Measurements from ENCODE around the gene MBD3. TPM values are rescaled to one million over a fixed set of nuclear protein-coding genes. Genes with fewer than 3 reads are reported as not detected.

MBD3 gene
- total and polyA plus RNA-seq, 2 donors (not counting 1 experiment from before 2014, with no cell fraction given): 19.8 to 85.2 TPM

GRCh38 chr19:1619094-1619439 is 26.4 kb upstream of the MBD3 start:
- no peak overlapping the region for H3K4me3 ChIP-seq (replicated peaks in 1 of 4; ENCODE audit: control extremely low read depth in 1 of 4, insufficient read depth in 1 of 4, low read depth in 3 of 4, low read length in 4 of 4)
- H3K79me2 ChIP-seq (ENCODE audit: control insufficient read depth, insufficient read depth, low read length): no peaks in the 10 kb centered on the region
- no peak overlapping the region for H2AFZ ChIP-seq (ENCODE audit: low read length)
- no peaks in the 10 kb centered on the region for H3K4me1 ChIP-seq (ENCODE audit: control insufficient read depth, extremely low read depth, insufficient read depth, low read length)
- no peak overlapping the region for H3K4me2 ChIP-seq (ENCODE audit: extremely low read depth, insufficient read depth, low read length)
- no peak for TF ChIP-seq CTCF (conservative IDR thresholded peaks at IDR 0.05 in 1 of 2, IDR thresholded peaks at IDR 0.05 in 1 of 2; ENCODE audit: low read depth in 1 of 2, low read length in 2 of 2)
- TF ChIP-seq EZH2 (IDR thresholded peaks at IDR 0.05; ENCODE audit: low read length, missing control alignments): no peak
- H3K36me3 ChIP-seq (ENCODE audit: control insufficient read depth, insufficient read depth, low read length): peaks cover 26% of the 10 kb centered on the region
- no peaks in the 10 kb centered on the region for H3K9me3 ChIP-seq (ENCODE audit: control insufficient read depth, insufficient read depth, low read depth, low read length)
- no peak overlapping the region for H3K27ac ChIP-seq (ENCODE audit: insufficient read depth, low read length)
- H3K9ac ChIP-seq (ENCODE audit: insufficient read depth, low read length): no peak overlapping the region
- no peaks in the 10 kb centered on the region for H3K27me3 ChIP-seq (ENCODE audit: control insufficient read depth, insufficient read depth, low read length)
- no peak for DNase-seq (ENCODE audit: low read depth in 2 of 2)
- no peaks in the 10 kb centered on the region for H4K20me1 ChIP-seq (ENCODE audit: control insufficient read depth, extremely low read depth, insufficient read depth, low read length)

GRCh38 chr19:1618157-1619093 is 25.8 kb upstream of the MBD3 start:
- Histone ChIP-seq H3K27ac (ENCODE audit: insufficient read depth, low read length) (no peak overlapping the region), H3K4me3 (replicated peaks in 1 of 4; ENCODE audit: control extremely low read depth in 1 of 4, insufficient read depth in 1 of 4, low read depth in 3 of 4, low read length in 4 of 4) (no peak overlapping the region), H3K4me2 (ENCODE audit: extremely low read depth, insufficient read depth, low read length) (no peak overlapping the region), H3K9me3 (ENCODE audit: control insufficient read depth, insufficient read depth, low read depth, low read length) (no peaks in the 10 kb centered on the region), H3K4me1 (ENCODE audit: control insufficient read depth, extremely low read depth, insufficient read depth, low read length) (no peaks in the 10 kb centered on the region), H3K27me3 (ENCODE audit: control insufficient read depth, insufficient read depth, low read length) (no peaks in the 10 kb centered on the region), H2AFZ (ENCODE audit: low read length) (no peak overlapping the region), H3K79me2 (ENCODE audit: control insufficient read depth, insufficient read depth, low read length) (no peaks in the 10 kb centered on the region), H3K36me3 (ENCODE audit: control insufficient read depth, insufficient read depth, low read length) (peaks cover 28% of the 10 kb centered on the region), H4K20me1 (ENCODE audit: control insufficient read depth, extremely low read depth, insufficient read depth, low read length) (no peaks in the 10 kb centered on the region), H3K9ac (ENCODE audit: insufficient read depth, low read length) (no peak overlapping the region)
- no peak for TF ChIP-seq EZH2 (IDR thresholded peaks at IDR 0.05; ENCODE audit: low read length, missing control alignments)
- TF ChIP-seq CTCF (conservative IDR thresholded peaks at IDR 0.05 in 1 of 2, IDR thresholded peaks at IDR 0.05 in 1 of 2; ENCODE audit: low read depth in 1 of 2, low read length in 2 of 2): peak in 1 of 2 donors; percentile 42
- DNase-seq (ENCODE audit: low read depth in 2 of 2): no peak

GRCh38 chr19:1616875-1617274 is 24.2 kb upstream of the MBD3 start:
- no peak overlapping the region for H3K9ac ChIP-seq (ENCODE audit: insufficient read depth, low read length)
- H3K79me2 ChIP-seq (ENCODE audit: control insufficient read depth, insufficient read depth, low read length): no peaks in the 10 kb centered on the region
- peaks cover 40% of the 10 kb centered on the region for H3K36me3 ChIP-seq (ENCODE audit: control insufficient read depth, insufficient read depth, low read length)
- H3K4me1 ChIP-seq (ENCODE audit: control insufficient read depth, extremely low read depth, insufficient read depth, low read length): no peaks in the 10 kb centered on the region
- no peaks in the 10 kb centered on the region for H3K9me3 ChIP-seq (ENCODE audit: control insufficient read depth, insufficient read depth, low read depth, low read length)
- H3K27me3 ChIP-seq (ENCODE audit: control insufficient read depth, insufficient read depth, low read length): no peaks in the 10 kb centered on the region
- no peaks in the 10 kb centered on the region for H4K20me1 ChIP-seq (ENCODE audit: control insufficient read depth, extremely low read depth, insufficient read depth, low read length)
- TF ChIP-seq CTCF (conservative IDR thresholded peaks at IDR 0.05 in 1 of 2, IDR thresholded peaks at IDR 0.05 in 1 of 2; ENCODE audit: low read depth in 1 of 2, low read length in 2 of 2): no peak
- no peak for TF ChIP-seq EZH2 (IDR thresholded peaks at IDR 0.05; ENCODE audit: low read length, missing control alignments)
- H2AFZ ChIP-seq (ENCODE audit: low read length): no peak overlapping the region
- no peak overlapping the region for H3K27ac ChIP-seq (ENCODE audit: insufficient read depth, low read length)
- no peak for DNase-seq (ENCODE audit: low read depth in 2 of 2)
- no peak overlapping the region for H3K4me3 ChIP-seq (replicated peaks in 1 of 4; ENCODE audit: control extremely low read depth in 1 of 4, insufficient read depth in 1 of 4, low read depth in 3 of 4, low read length in 4 of 4)
- no peak overlapping the region for H3K4me2 ChIP-seq (ENCODE audit: extremely low read depth, insufficient read depth, low read length)

Measured in fibroblast of lung (primary cell).